Measurements from ENCODE around the gene MRPL47. TPM values are rescaled to one million over a fixed set of nuclear protein-coding genes. Genes with fewer than 3 reads are reported as not detected.

The MRPL47 gene
- total RNA-seq, 1 experiment from 2014 or later, result 75.5 TPM

- no peak overlapping the region for H2BK15ac ChIP-seq (ENCODE audit: low read depth, low read length)
- H2AFZ ChIP-seq (ENCODE audit: low read length), result peak overlapping the region; percentile 98
- no peak overlapping the region for H2AK5ac ChIP-seq (ENCODE audit: insufficient read length, low read length)
- H3K27me3 ChIP-seq (ENCODE audit: insufficient read depth, low read length), result no peaks in the 10 kb centered on the region
- peak overlapping the region; percentile 29 to 79 (median 57); a peak in 4 of 7 replicates for H3K27ac Mint-ChIP-seq
- H2BK5ac ChIP-seq (ENCODE audit: insufficient read length, low read length), result no peak overlapping the region
- H3K4me1 ChIP-seq (ENCODE audit: insufficient read depth, low read length), result no peaks in the 10 kb centered on the region
- H3K14ac ChIP-seq (ENCODE audit: insufficient read depth, low read length), result no peak overlapping the region
- H3K4ac ChIP-seq (ENCODE audit: low read depth, low read length), result no peak overlapping the region
- peaks cover 5 to 16% (median 13%) of the 10 kb centered on the region in 3 experiments; a peak in 5 of 7 replicates for H3K36me3 Mint-ChIP-seq (ENCODE audit: insufficient read depth in 1 of 3, low read depth in 3 of 3)
- H3K79me1 ChIP-seq (ENCODE audit: insufficient read depth, low read depth, low read length, poor library complexity, severe bottlenecking), result no peaks in the 10 kb centered on the region
- H3K9me3 ChIP-seq (ENCODE audit: control insufficient read depth, low read depth, low read length), result no peaks in the 10 kb centered on the region
- H4K5ac ChIP-seq (ENCODE audit: insufficient read length, low read depth, low read length), result no peak overlapping the region
- H3T11ph ChIP-seq (ENCODE audit: low read length), result no peak overlapping the region
- no peaks in the 10 kb centered on the region for H3K27me3 Mint-ChIP-seq (ENCODE audit: low read depth)
- no peaks in the 10 kb centered on the region for H4K20me1 ChIP-seq (ENCODE audit: control insufficient read depth, insufficient read depth, insufficient read length)
- peak overlapping the region; percentile 81 for H3K9ac ChIP-seq (ENCODE audit: extremely low read depth, insufficient read length, low read length)
- no peak overlapping the region for H3K27ac ChIP-seq (ENCODE audit: insufficient read length, low read depth, low read length)
- H2BK20ac ChIP-seq (ENCODE audit: low read depth, low read length, poor library complexity, severe bottlenecking), result no peak overlapping the region
- no peak overlapping the region for H3K18ac ChIP-seq (ENCODE audit: insufficient read length, low read depth, low read length)
- peak overlapping the region; percentile 71 for H3K4me2 ChIP-seq (ENCODE audit: insufficient read depth, insufficient read length, low read length)
- no peak overlapping the region for H2BK120ac ChIP-seq (ENCODE audit: low read depth, low read length, poor library complexity, severe bottlenecking)
- peaks cover 24 to 26% of the 10 kb centered on the region in 2 experiments for H3K4me1 Mint-ChIP-seq
- no peak overlapping the region for H2BK12ac ChIP-seq (ENCODE audit: insufficient read length, low read depth, low read length)
- DNase-seq, result no peak
- H3K23me2 ChIP-seq (ENCODE audit: insufficient read length, low read depth, low read length, poor library complexity, severe bottlenecking), result peaks cover 16% of the 10 kb centered on the region
- no peak overlapping the region for H4K8ac ChIP-seq (replicated peaks; ENCODE audit: insufficient read length, low read depth, low read length)
- peak overlapping the region; percentile 81 to 84 for H3K4me3 Mint-ChIP-seq
- no peak for TF ChIP-seq CTCF (conservative IDR thresholded peaks at IDR 0.05)
- H3K23ac ChIP-seq (ENCODE audit: insufficient read length, low read depth, low read length), result no peak overlapping the region
- WGBS (ENCODE audit: extremely low coverage, insufficient read length, low lambda C conversion rate), result no CpG with 5 or more reads among the region's 11 CpGs
- H3K56ac ChIP-seq (ENCODE audit: insufficient read length, low read depth, low read length), result no peak overlapping the region
- no peaks in the 10 kb centered on the region for H3K9me3 Mint-ChIP-seq
- H4K91ac ChIP-seq (ENCODE audit: insufficient read length, low read depth, low read length), result no peak overlapping the region
- peaks cover 15% of the 10 kb centered on the region; the same call in 1 of the 2 replicates for H3K79me2 ChIP-seq (ENCODE audit: insufficient read depth, low read length)
Observed at GRCh38 chr3:179651687-179652446, 47.4 kb upstream of the MRPL47 start.
